Measurements from ENCODE around the gene PCDH9. TPM values are rescaled to one million over a fixed set of nuclear protein-coding genes. Genes with fewer than 3 reads are reported as not detected.

PCDH9 gene
- total and polyA plus RNA-seq, 5 donors from 2014 or later: 0.08 to 0.77 (median 0.09) TPM

GRCh38 chr13:67175836-67176459, 54.2 kb downstream of the PCDH9 start:
- Histone ChIP-seq H3K4me3 (ENCODE audit: low read depth, low read length) (no peak overlapping the region), H3K9me3 (ENCODE audit: control insufficient read depth in 2 of 2, low read length in 2 of 2) (no peaks in the 10 kb centered on the region), H3K4me1 (ENCODE audit: control insufficient read depth, insufficient read depth, low read length, poor library complexity, severe bottlenecking) (no peaks in the 10 kb centered on the region), H3K27me3 (ENCODE audit: control insufficient read depth, insufficient read depth, low read length) (no peaks in the 10 kb centered on the region), H3K27ac (ENCODE audit: insufficient read depth, low read length, poor library complexity, severe bottlenecking) (no peak overlapping the region), H3K36me3 (ENCODE audit: control insufficient read depth, insufficient read depth, low read length) (no peaks in the 10 kb centered on the region)
- Mint-ChIP-seq H3K36me3 (no peaks in the 10 kb centered on the region), H3K4me3 (no peak overlapping the region), H3K9me3 (peaks cover 0 to 9% (median 5%) of the 10 kb centered on the region in 7 donors), H3K4me1 (no peaks in the 10 kb centered on the region), H3K27me3 (no peaks in the 10 kb centered on the region), H3K27ac (no peak overlapping the region)
- ATAC-seq (ENCODE audit: low read depth in 2 of 2): no peak
- no peak for DNase-seq

- Mint-ChIP-seq H3K27me3 (no peaks in the 10 kb centered on the region), H3K36me3 (no peaks in the 10 kb centered on the region), H3K4me1 (no peaks in the 10 kb centered on the region), H3K9me3 (peaks cover 0 to 7% (median 2%) of the 10 kb centered on the region in 7 donors), H3K27ac (no peak overlapping the region), H3K4me3 (no peak overlapping the region)
- H3K4me3 ChIP-seq (ENCODE audit: low read depth, low read length): no peak overlapping the region
- DNase-seq: no peak
- no peaks in the 10 kb centered on the region for H3K27me3 ChIP-seq (ENCODE audit: control insufficient read depth, insufficient read depth, low read length)
- H3K36me3 ChIP-seq (ENCODE audit: control insufficient read depth, insufficient read depth, low read length): no peaks in the 10 kb centered on the region
- H3K9me3 ChIP-seq (ENCODE audit: control insufficient read depth in 2 of 2, low read length in 2 of 2): no peaks in the 10 kb centered on the region
- H3K27ac ChIP-seq (ENCODE audit: insufficient read depth, low read length, poor library complexity, severe bottlenecking): no peak overlapping the region
- H3K4me1 ChIP-seq (ENCODE audit: control insufficient read depth, insufficient read depth, low read length, poor library complexity, severe bottlenecking): no peaks in the 10 kb centered on the region
- no peak for ATAC-seq (ENCODE audit: low read depth in 2 of 2)
These were observed 61.8 kb downstream of the PCDH9 start for GRCh38 chr13:67168384-67168783.

GRCh38 chr13:67167420-67167819, 62.7 kb downstream of the PCDH9 start:
- no peaks in the 10 kb centered on the region for H3K4me1 ChIP-seq (ENCODE audit: control insufficient read depth, insufficient read depth, low read length, poor library complexity, severe bottlenecking)
- H3K27ac ChIP-seq (ENCODE audit: insufficient read depth, low read length, poor library complexity, severe bottlenecking): no peak overlapping the region
- no peak for ATAC-seq (ENCODE audit: low read depth in 2 of 2)
- no peak overlapping the region for H3K4me3 Mint-ChIP-seq
- no peak overlapping the region for H3K4me3 ChIP-seq (ENCODE audit: low read depth, low read length)
- H3K36me3 ChIP-seq (ENCODE audit: control insufficient read depth, insufficient read depth, low read length): no peaks in the 10 kb centered on the region
- no peaks in the 10 kb centered on the region for H3K9me3 ChIP-seq (ENCODE audit: control insufficient read depth in 2 of 2, low read length in 2 of 2)
- H3K27me3 Mint-ChIP-seq: no peaks in the 10 kb centered on the region
- no peaks in the 10 kb centered on the region for H3K27me3 ChIP-seq (ENCODE audit: control insufficient read depth, insufficient read depth, low read length)
- H3K36me3 Mint-ChIP-seq: no peaks in the 10 kb centered on the region
- DNase-seq: no peak
- H3K4me1 Mint-ChIP-seq: no peaks in the 10 kb centered on the region
- peaks cover 0 to 7% (median 2%) of the 10 kb centered on the region in 7 donors for H3K9me3 Mint-ChIP-seq
- no peak overlapping the region for H3K27ac Mint-ChIP-seq

- Mint-ChIP-seq H3K36me3 (no peaks in the 10 kb centered on the region), H3K27ac (no peak overlapping the region), H3K4me3 (no peak overlapping the region), H3K27me3 (no peaks in the 10 kb centered on the region), H3K9me3 (peaks cover 2 to 13% (median 6%) of the 10 kb centered on the region in 7 donors), H3K4me1 (no peaks in the 10 kb centered on the region)
- no peak overlapping the region for H3K27ac ChIP-seq (ENCODE audit: insufficient read depth, low read length, poor library complexity, severe bottlenecking)
- no peak for DNase-seq
- no peaks in the 10 kb centered on the region for H3K27me3 ChIP-seq (ENCODE audit: control insufficient read depth, insufficient read depth, low read length)
- H3K4me3 ChIP-seq (ENCODE audit: low read depth, low read length): no peak overlapping the region
- ATAC-seq (ENCODE audit: low read depth in 2 of 2): no peak
- no peaks in the 10 kb centered on the region for H3K36me3 ChIP-seq (ENCODE audit: control insufficient read depth, insufficient read depth, low read length)
- H3K4me1 ChIP-seq (ENCODE audit: control insufficient read depth, insufficient read depth, low read length, poor library complexity, severe bottlenecking): no peaks in the 10 kb centered on the region
- H3K9me3 ChIP-seq (ENCODE audit: control insufficient read depth in 2 of 2, low read length in 2 of 2): peaks cover 0 to 3% of the 10 kb centered on the region in 2 experiments
These were observed 69.0 kb downstream of the PCDH9 start for GRCh38 chr13:67161176-67161575.

- Mint-ChIP-seq H3K27ac (no peak overlapping the region), H3K36me3 (no peaks in the 10 kb centered on the region), H3K4me1 (no peaks in the 10 kb centered on the region), H3K9me3 (peaks cover 1 to 14% (median 7%) of the 10 kb centered on the region in 7 donors), H3K27me3 (no peaks in the 10 kb centered on the region), H3K4me3 (no peak overlapping the region)
- H3K4me1 ChIP-seq (ENCODE audit: control insufficient read depth, insufficient read depth, low read length, poor library complexity, severe bottlenecking): no peaks in the 10 kb centered on the region
- no peaks in the 10 kb centered on the region for H3K27me3 ChIP-seq (ENCODE audit: control insufficient read depth, insufficient read depth, low read length)
- H3K36me3 ChIP-seq (ENCODE audit: control insufficient read depth, insufficient read depth, low read length): no peaks in the 10 kb centered on the region
- no peak overlapping the region for H3K27ac ChIP-seq (ENCODE audit: insufficient read depth, low read length, poor library complexity, severe bottlenecking)
- ATAC-seq (ENCODE audit: low read depth in 2 of 2): no peak
- peaks cover 0 to 8% of the 10 kb centered on the region in 2 experiments for H3K9me3 ChIP-seq (ENCODE audit: control insufficient read depth in 2 of 2, low read length in 2 of 2)
- DNase-seq: no peak
- H3K4me3 ChIP-seq (ENCODE audit: low read depth, low read length): no peak overlapping the region
These were observed 71.2 kb downstream of the PCDH9 start for GRCh38 chr13:67158903-67159302.

GRCh38 chr13:67156723-67157060, 73.4 kb downstream of the PCDH9 start:
- Histone ChIP-seq H3K4me3 (ENCODE audit: low read depth, low read length) (no peak overlapping the region), H3K27ac (ENCODE audit: insufficient read depth, low read length, poor library complexity, severe bottlenecking) (no peak overlapping the region), H3K36me3 (ENCODE audit: control insufficient read depth, insufficient read depth, low read length) (no peaks in the 10 kb centered on the region), H3K27me3 (ENCODE audit: control insufficient read depth, insufficient read depth, low read length) (no peaks in the 10 kb centered on the region), H3K4me1 (ENCODE audit: control insufficient read depth, insufficient read depth, low read length, poor library complexity, severe bottlenecking) (no peaks in the 10 kb centered on the region), H3K9me3 (ENCODE audit: control insufficient read depth in 2 of 2, low read length in 2 of 2) (peaks cover 0 to 8% of the 10 kb centered on the region in 2 experiments)
- DNase-seq (no peak), ATAC-seq (ENCODE audit: low read depth in 2 of 2) (no peak)
- H3K27me3 Mint-ChIP-seq: no peaks in the 10 kb centered on the region
- H3K9me3 Mint-ChIP-seq: peaks cover 4 to 16% (median 7%) of the 10 kb centered on the region in 7 donors
- H3K4me3 Mint-ChIP-seq: no peak overlapping the region
- no peaks in the 10 kb centered on the region for H3K36me3 Mint-ChIP-seq
- no peak overlapping the region for H3K27ac Mint-ChIP-seq
- H3K4me1 Mint-ChIP-seq: no peaks in the 10 kb centered on the region

GRCh38 chr13:67155898-67156722, 74.0 kb downstream of the PCDH9 start:
- no peak overlapping the region for H3K4me3 ChIP-seq (ENCODE audit: low read depth, low read length)
- H3K4me1 ChIP-seq (ENCODE audit: control insufficient read depth, insufficient read depth, low read length, poor library complexity, severe bottlenecking): no peaks in the 10 kb centered on the region
- Mint-ChIP-seq H3K4me1 (no peaks in the 10 kb centered on the region), H3K9me3 (peaks cover 4 to 16% (median 7%) of the 10 kb centered on the region in 7 donors), H3K27me3 (no peaks in the 10 kb centered on the region), H3K4me3 (no peak overlapping the region), H3K36me3 (no peaks in the 10 kb centered on the region), H3K27ac (peak overlapping the region in 1 of 3 donors; percentile 72)
- H3K27ac ChIP-seq (ENCODE audit: insufficient read depth, low read length, poor library complexity, severe bottlenecking): no peak overlapping the region
- H3K9me3 ChIP-seq (ENCODE audit: control insufficient read depth in 2 of 2, low read length in 2 of 2): peaks cover 0 to 8% of the 10 kb centered on the region in 2 experiments
- DNase-seq (no peak), ATAC-seq (ENCODE audit: low read depth in 2 of 2) (no peak)
- H3K36me3 ChIP-seq (ENCODE audit: control insufficient read depth, insufficient read depth, low read length): no peaks in the 10 kb centered on the region
- H3K27me3 ChIP-seq (ENCODE audit: control insufficient read depth, insufficient read depth, low read length): no peaks in the 10 kb centered on the region

Data from CD4-positive, CD25-positive, alpha-beta regulatory T cell (primary cell).